GM12873 (cell line): ENCODE results near the gene PXDN.

ENCODE experiments used
- CTCF ChIP-seq: IDR thresholded peaks from 2 replicates; pipeline ENCODE4 v1.5.1; 2012; ENCODE audit warnings: low read depth, mild to moderate bottlenecking, moderate library complexity, low read length, control low read depth; ENCODE audit not compliant: insufficient read depth; ENCODE audit errors: missing control alignments

Gene PXDN

GRCh38 chr2:1727796-1728474 lies 16.4 kb downstream of the PXDN start:
- TF ChIP-seq CTCF = no peak

- no peak for TF ChIP-seq CTCF
These were observed 17.1 kb downstream of the PXDN start for GRCh38 chr2:1727101-1727771.

- TF ChIP-seq CTCF = no peak
These were observed 17.8 kb downstream of the PXDN start for GRCh38 chr2:1726558-1726957.

GRCh38 chr2:1723397-1724042 lies 20.8 kb downstream of the PXDN start:
- TF ChIP-seq CTCF = no peak

- TF ChIP-seq CTCF = no peak
These were observed 21.6 kb downstream of the PXDN start for GRCh38 chr2:1722692-1723091.

- no peak for TF ChIP-seq CTCF
These were observed 22.3 kb downstream of the PXDN start for GRCh38 chr2:1721706-1722646.
